HepG2 (cell line): ENCODE measurements around the gene CALM1. TPM values are rescaled to one million over a fixed set of nuclear protein-coding genes. Genes with fewer than 3 reads are reported as not detected.

Experiments used
- ATAC-seq: fragments of 200-7000 bp; cut with Tn5 transposase; 3 replicates; pipeline ENCODE4 v1.9.1; 2020; ENCODE audit warnings: mild to moderate bottlenecking, moderate library complexity
- BruUV-seq: library from RNA; stranded (reverse); fragments of 400-500 nt; replicated peaks from 2 replicates; lab custom pipeline; 2021; lab: Mats Ljungman, UMichigan
- CTCF ChIA-PET: fragments of 300-600 bp; formaldehyde crosslinking; extraction: SDS; loops from one replicate; lab custom pipeline; 2021; ENCODE audit warnings: low total read pairs, inconsistent platforms, low intra/inter-chr PET ratio; lab: Yijun Ruan, JAX
- POLR2A ChIA-PET: fragments of 350-600 bp; sonication (Branson Sonifier 250); formaldehyde crosslinking; loops from one replicate; lab custom pipeline; 2020; ENCODE audit warnings: antibody characterized with exemption, inconsistent platforms; lab: Yijun Ruan, JAX
- DNase-seq: peaks from one replicate; pipeline ENCODE4 v3.0.0-alpha.2; 2015; ENCODE audit warnings: low spot score
- FAIRE-seq: peaks from 3 replicates; lab custom pipeline; 2011; peaks lifted over from hg19 to GRCh38; lab: Jason Lieb, UNC
- H2AFZ ChIP-seq: one replicate; pipeline ENCODE4 v1.6.1; 2011; ENCODE audit warnings: low read length, inconsistent platforms
- H3K27ac ChIP-seq: fragments of 300-600 bp; 3 replicates; pipeline ENCODE4 v1.8.0; 2011; ENCODE audit warnings: mixed run types, mild to moderate bottlenecking, mixed read lengths, low read length, inconsistent platforms; ENCODE audit not compliant: insufficient read depth; ENCODE audit errors: extremely low read length
- H3K27me3 ChIP-seq, 2 experiments: fragments of 200-600 bp in 1 of 2; 2 replicates in 1 of 2; 3 replicates in 1 of 2; pipeline versions ENCODE4 v1.6.0 to v1.8.0; 2011; ENCODE audit warnings: low read length in 2 of 2, mild to moderate bottlenecking in 2 of 2, moderate library complexity in 2 of 2, inconsistent platforms in 1 of 2; ENCODE audit not compliant: insufficient read depth in 2 of 2, control insufficient read depth in 1 of 2
- H3K36me3 ChIP-seq, 2 experiments: fragments of 200-600 bp in 1 of 2; replicated peaks in 1 of 2; 2 replicates in 1 of 2; 3 replicates in 1 of 2; pipeline versions ENCODE4 v1.5.1 to v1.8.0; 2011; ENCODE audit warnings: low read length in 2 of 2, inconsistent platforms in 1 of 2; ENCODE audit not compliant: insufficient read depth in 2 of 2, control insufficient read depth in 1 of 2
- H3K4me1 ChIP-seq: 2 replicates; pipeline ENCODE4 v1.5.1; 2012; ENCODE audit warnings: low read length, inconsistent platforms; ENCODE audit not compliant: insufficient read depth
- H3K4me2 ChIP-seq: 2 replicates; pipeline ENCODE4 v1.6.0; 2011; ENCODE audit warnings: low read depth, low read length, inconsistent platforms
- H3K4me3 ChIP-seq, 3 experiments: fragments of 200-600 bp in 1 of 3; sonication (generic), shearing (Covaris generic) in 1 of 3; replicated peaks in 1 of 3; 2 replicates each; pipeline ENCODE4 v1.5.1; 2011 to 2016; ENCODE audit warnings: low read length in 3 of 3, inconsistent platforms in 2 of 3, low read depth in 2 of 3, mild to moderate bottlenecking in 2 of 3, control low read depth in 1 of 3, mixed read lengths in 1 of 3; ENCODE audit not compliant: insufficient read depth in 1 of 3
- H3K79me2 ChIP-seq: one replicate; pipeline ENCODE4 v1.6.1; 2011; ENCODE audit warnings: low read length, inconsistent platforms; ENCODE audit not compliant: insufficient read depth
- H3K9ac ChIP-seq: 2 replicates; pipeline ENCODE4 v1.6.0; 2011; ENCODE audit warnings: mild to moderate bottlenecking, low read depth, low read length, inconsistent platforms; ENCODE audit not compliant: insufficient read depth
- H3K9me3 ChIP-seq: 2 replicates; pipeline ENCODE4 v1.5.1; 2012; ENCODE audit warnings: mild to moderate bottlenecking, low read length
- H4K20me1 ChIP-seq: 2 replicates; pipeline ENCODE4 v1.6.0; 2011; ENCODE audit warnings: inconsistent platforms, mild to moderate bottlenecking, low read length, moderate library complexity; ENCODE audit not compliant: insufficient read depth
- E2F1 ChIP-seq: sonication (generic); formaldehyde crosslinking; IDR thresholded peaks from 2 replicates; pipeline ENCODE4 v1.5.0; 2020; ENCODE audit warnings: missing genetic modification reagents
- NCOA5 ChIP-seq: sonication (generic); formaldehyde crosslinking; IDR thresholded peaks from 2 replicates; pipeline ENCODE4 v1.4.0; 2020; ENCODE audit warnings: missing genetic modification reagents
- REXO4 ChIP-seq: sonication (generic); formaldehyde crosslinking; IDR thresholded peaks from 2 replicates; pipeline ENCODE4 v1.8.0; 2022; ENCODE audit warnings: missing genetic modification reagents, mild to moderate bottlenecking, borderline replicate concordance
- SALL1 ChIP-seq: sonication (generic); formaldehyde crosslinking; IDR thresholded peaks from 2 replicates; pipeline ENCODE4 v1.8.0; 2022; ENCODE audit warnings: mild to moderate bottlenecking, missing genetic modification reagents
- ZBTB3 ChIP-seq: sonication (generic); formaldehyde crosslinking; IDR thresholded peaks from 2 replicates; pipeline ENCODE4 v1.4.0; 2020; ENCODE audit warnings: low read depth, mild to moderate bottlenecking, moderate library complexity, missing genetic modification reagents, borderline replicate concordance
- ZNF143 ChIP-seq: sonication (generic); formaldehyde crosslinking; IDR thresholded peaks from 2 replicates; pipeline ENCODE4 v1.4.0; 2020; ENCODE audit warnings: missing genetic modification reagents
- ZNF251 ChIP-seq: sonication (generic); formaldehyde crosslinking; IDR thresholded peaks from 2 replicates; pipeline ENCODE4 v1.9.0; 2021; ENCODE audit warnings: mild to moderate bottlenecking, missing genetic modification reagents
- ZNF30 ChIP-seq: sonication (generic); formaldehyde crosslinking; IDR thresholded peaks from 2 replicates; pipeline ENCODE4 v1.5.0; 2020; ENCODE audit warnings: mild to moderate bottlenecking, missing genetic modification reagents
- ZNF747 ChIP-seq: sonication (generic); formaldehyde crosslinking; IDR thresholded peaks from 2 replicates; pipeline ENCODE4 v1.8.1; 2023; ENCODE audit warnings: missing genetic modification reagents, mild to moderate bottlenecking, borderline replicate concordance
- ZNF878 ChIP-seq: sonication (generic); formaldehyde crosslinking; IDR thresholded peaks from 2 replicates; pipeline ENCODE4 v1.8.1; 2023; ENCODE audit warnings: mild to moderate bottlenecking, missing genetic modification reagents, moderate library complexity
- WGBS: methylation state at CpG from one replicate; pipeline ENCODE4 v1.1.6; 2017; ENCODE audit warnings: low lambda C conversion rate; 5-methylcytosine and 5-hydroxymethylcytosine counted together
- in situ Hi-C: cut with HindIII; loops from 2 replicates; pipeline ENCODE4 v1.10.0; 2017; ENCODE audit warnings: low pct_unique_long_range_greater_than_20kb; ENCODE audit not compliant: extremely low pct_ligation_motif_present
- intact Hi-C: fragments of 100-400 bp; cut with micrococcal nuclease; formaldehyde crosslinking; loops from one replicate; pipeline ENCODE4 v1.10.0; 2022; ENCODE audit not compliant: unreplicated experiment
- polyA plus RNA-seq, 8 experiments: library from polyadenylated mRNA; depleted of rRNA in 3 of 8; stranded (reverse) in 7 of 8; unstranded in 1 of 8; fragments of >200 nt; fragmentation: Illumina TruSeq in 4 of 8; extraction: Trizol in 4 of 8; gene quantifications; 2 replicates each; pipeline versions ENCODE4 v1.2.1 to v1.2.3, GENCODE V29; 2011 to 2016; ENCODE audit warnings: low read depth in 4 of 8, missing spikeins in 1 of 8, mixed read lengths in 1 of 8; ENCODE audit not compliant: insufficient read depth in 1 of 8
- total RNA-seq, 5 experiments: library from RNA; depleted of rRNA; stranded (reverse); fragments of >200 nt; fragmentation: Illumina TruSeq; extraction: Trizol; gene quantifications; 2 replicates each; pipeline ENCODE4 v1.2.3, GENCODE V29; 2016; ENCODE audit warnings: low read depth in 1 of 5
- TF ChIP-seq, protein P1 (sequence below): sonication (generic); formaldehyde crosslinking; IDR thresholded peaks from 2 replicates; pipeline ENCODE4 v1.4.0; 2020; ENCODE audit warnings: low read depth, missing genetic modification reagents
- TF ChIP-seq, protein P2 (sequence below): sonication (generic); formaldehyde crosslinking; conservative IDR thresholded peaks from 2 replicates; pipeline ENCODE4 v1.8.1; 2023; ENCODE audit warnings: missing genetic modification reagents
- TF ChIP-seq, protein P3 (sequence below): sonication (generic); formaldehyde crosslinking; IDR thresholded peaks from 2 replicates; pipeline ENCODE4 v1.5.1; 2020; ENCODE audit warnings: mild to moderate bottlenecking, missing genetic modification reagents, borderline replicate concordance

CALM1 gene
- total and polyA plus RNA-seq, 2 of the 13 experiments (the other 11 are each of a cell fraction or from before 2014, with no cell fraction given) = 110 to 238 TPM

- in situ Hi-C loops (no loop called here), intact Hi-C loops (no loop called here)
- no peak for DNase-seq
- BruUV-seq = no TSS peak
- POLR2A ChIA-PET = no interaction called here
- ATAC-seq = no peak
- H4K20me1 ChIP-seq = no peaks in the 10 kb centered on the region
- H3K4me1 ChIP-seq = peaks cover 20% of the 10 kb centered on the region
- H3K9ac ChIP-seq = no peak overlapping the region
- WGBS = 23% methylated on average over 5 of the region's 5 CpGs
- no peak overlapping the region for H3K4me2 ChIP-seq
- H3K27me3 ChIP-seq = peaks cover 0 to 3% of the 10 kb centered on the region in 2 experiments; a peak in 1 of 5 replicates
- H3K27ac ChIP-seq = no peak overlapping the region
- FAIRE-seq = no peak
- no peaks in the 10 kb centered on the region for H3K36me3 ChIP-seq
- no peak overlapping the region for H2AFZ ChIP-seq
- H3K4me3 ChIP-seq = no peak overlapping the region
- H3K9me3 ChIP-seq = no peaks in the 10 kb centered on the region
- H3K79me2 ChIP-seq = no peaks in the 10 kb centered on the region
- CTCF ChIA-PET = no interaction called here
- no peak for TF ChIP-seq ZNF747 (CRISPR knock-in tag)
- TF ChIP-seq, protein P1, sequence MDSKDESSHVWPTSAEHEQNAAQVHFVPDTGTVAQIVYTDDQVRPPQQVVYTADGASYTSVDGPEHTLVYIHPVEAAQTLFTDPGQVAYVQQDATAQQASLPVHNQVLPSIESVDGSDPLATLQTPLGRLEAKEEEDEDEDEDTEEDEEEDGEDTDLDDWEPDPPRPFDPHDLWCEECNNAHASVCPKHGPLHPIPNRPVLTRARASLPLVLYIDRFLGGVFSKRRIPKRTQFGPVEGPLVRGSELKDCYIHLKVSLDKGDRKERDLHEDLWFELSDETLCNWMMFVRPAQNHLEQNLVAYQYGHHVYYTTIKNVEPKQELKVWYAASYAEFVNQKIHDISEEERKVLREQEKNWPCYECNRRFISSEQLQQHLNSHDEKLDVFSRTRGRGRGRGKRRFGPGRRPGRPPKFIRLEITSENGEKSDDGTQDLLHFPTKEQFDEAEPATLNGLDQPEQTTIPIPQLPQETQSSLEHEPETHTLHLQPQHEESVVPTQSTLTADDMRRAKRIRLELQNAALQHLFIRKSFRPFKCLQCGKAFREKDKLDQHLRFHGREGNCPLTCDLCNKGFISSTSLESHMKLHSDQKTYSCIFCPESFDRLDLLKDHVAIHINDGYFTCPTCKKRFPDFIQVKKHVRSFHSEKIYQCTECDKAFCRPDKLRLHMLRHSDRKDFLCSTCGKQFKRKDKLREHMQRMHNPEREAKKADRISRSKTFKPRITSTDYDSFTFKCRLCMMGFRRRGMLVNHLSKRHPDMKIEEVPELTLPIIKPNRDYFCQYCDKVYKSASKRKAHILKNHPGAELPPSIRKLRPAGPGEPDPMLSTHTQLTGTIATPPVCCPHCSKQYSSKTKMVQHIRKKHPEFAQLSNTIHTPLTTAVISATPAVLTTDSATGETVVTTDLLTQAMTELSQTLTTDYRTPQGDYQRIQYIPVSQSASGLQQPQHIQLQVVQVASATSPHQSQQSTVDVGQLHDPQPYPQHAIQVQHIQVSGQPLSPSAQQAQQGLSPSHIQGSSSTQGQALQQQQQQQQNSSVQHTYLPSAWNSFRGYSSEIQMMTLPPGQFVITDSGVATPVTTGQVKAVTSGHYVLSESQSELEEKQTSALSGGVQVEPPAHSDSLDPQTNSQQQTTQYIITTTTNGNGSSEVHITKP (CRISPR knock-in tag) = no peak
- no peak for TF ChIP-seq SALL1 (CRISPR knock-in tag)
- TF ChIP-seq, protein P2, sequence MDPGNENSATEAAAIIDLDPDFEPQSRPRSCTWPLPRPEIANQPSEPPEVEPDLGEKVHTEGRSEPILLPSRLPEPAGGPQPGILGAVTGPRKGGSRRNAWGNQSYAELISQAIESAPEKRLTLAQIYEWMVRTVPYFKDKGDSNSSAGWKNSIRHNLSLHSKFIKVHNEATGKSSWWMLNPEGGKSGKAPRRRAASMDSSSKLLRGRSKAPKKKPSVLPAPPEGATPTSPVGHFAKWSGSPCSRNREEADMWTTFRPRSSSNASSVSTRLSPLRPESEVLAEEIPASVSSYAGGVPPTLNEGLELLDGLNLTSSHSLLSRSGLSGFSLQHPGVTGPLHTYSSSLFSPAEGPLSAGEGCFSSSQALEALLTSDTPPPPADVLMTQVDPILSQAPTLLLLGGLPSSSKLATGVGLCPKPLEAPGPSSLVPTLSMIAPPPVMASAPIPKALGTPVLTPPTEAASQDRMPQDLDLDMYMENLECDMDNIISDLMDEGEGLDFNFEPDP = no peak
- TF ChIP-seq ZNF30 (CRISPR knock-in tag) = no peak
- no peak for TF ChIP-seq ZBTB3 (CRISPR knock-in tag)
- TF ChIP-seq NCOA5 (CRISPR knock-in tag) = no peak
- TF ChIP-seq ZNF143 (CRISPR knock-in tag) = no peak
- TF ChIP-seq REXO4 (CRISPR knock-in tag) = no peak
- TF ChIP-seq, protein P3, sequence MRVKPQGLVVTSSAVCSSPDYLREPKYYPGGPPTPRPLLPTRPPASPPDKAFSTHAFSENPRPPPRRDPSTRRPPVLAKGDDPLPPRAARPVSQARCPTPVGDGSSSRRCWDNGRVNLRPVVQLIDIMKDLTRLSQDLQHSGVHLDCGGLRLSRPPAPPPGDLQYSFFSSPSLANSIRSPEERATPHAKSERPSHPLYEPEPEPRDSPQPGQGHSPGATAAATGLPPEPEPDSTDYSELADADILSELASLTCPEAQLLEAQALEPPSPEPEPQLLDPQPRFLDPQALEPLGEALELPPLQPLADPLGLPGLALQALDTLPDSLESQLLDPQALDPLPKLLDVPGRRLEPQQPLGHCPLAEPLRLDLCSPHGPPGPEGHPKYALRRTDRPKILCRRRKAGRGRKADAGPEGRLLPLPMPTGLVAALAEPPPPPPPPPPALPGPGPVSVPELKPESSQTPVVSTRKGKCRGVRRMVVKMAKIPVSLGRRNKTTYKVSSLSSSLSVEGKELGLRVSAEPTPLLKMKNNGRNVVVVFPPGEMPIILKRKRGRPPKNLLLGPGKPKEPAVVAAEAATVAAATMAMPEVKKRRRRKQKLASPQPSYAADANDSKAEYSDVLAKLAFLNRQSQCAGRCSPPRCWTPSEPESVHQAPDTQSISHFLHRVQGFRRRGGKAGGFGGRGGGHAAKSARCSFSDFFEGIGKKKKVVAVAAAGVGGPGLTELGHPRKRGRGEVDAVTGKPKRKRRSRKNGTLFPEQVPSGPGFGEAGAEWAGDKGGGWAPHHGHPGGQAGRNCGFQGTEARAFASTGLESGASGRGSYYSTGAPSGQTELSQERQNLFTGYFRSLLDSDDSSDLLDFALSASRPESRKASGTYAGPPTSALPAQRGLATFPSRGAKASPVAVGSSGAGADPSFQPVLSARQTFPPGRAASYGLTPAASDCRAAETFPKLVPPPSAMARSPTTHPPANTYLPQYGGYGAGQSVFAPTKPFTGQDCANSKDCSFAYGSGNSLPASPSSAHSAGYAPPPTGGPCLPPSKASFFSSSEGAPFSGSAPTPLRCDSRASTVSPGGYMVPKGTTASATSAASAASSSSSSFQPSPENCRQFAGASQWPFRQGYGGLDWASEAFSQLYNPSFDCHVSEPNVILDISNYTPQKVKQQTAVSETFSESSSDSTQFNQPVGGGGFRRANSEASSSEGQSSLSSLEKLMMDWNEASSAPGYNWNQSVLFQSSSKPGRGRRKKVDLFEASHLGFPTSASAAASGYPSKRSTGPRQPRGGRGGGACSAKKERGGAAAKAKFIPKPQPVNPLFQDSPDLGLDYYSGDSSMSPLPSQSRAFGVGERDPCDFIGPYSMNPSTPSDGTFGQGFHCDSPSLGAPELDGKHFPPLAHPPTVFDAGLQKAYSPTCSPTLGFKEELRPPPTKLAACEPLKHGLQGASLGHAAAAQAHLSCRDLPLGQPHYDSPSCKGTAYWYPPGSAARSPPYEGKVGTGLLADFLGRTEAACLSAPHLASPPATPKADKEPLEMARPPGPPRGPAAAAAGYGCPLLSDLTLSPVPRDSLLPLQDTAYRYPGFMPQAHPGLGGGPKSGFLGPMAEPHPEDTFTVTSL (CRISPR knock-in tag) = no peak
- no peak for TF ChIP-seq ZNF251 (CRISPR knock-in tag)
- TF ChIP-seq E2F1 (CRISPR knock-in tag) = no peak
- TF ChIP-seq ZNF878 = no peak
Measured at GRCh38 chr14:90440021-90440451, 43.2 kb downstream of the CALM1 start.
